Thoracic aorta (tissue), 2 donors: ENCODE data around the gene LDLRAP1. TPM values are rescaled to one million over a fixed set of nuclear protein-coding genes. Genes with fewer than 3 reads are reported as not detected.

Experiments
- ATAC-seq: fragments of 150-250 bp; one replicate; pipeline ENCODE4 v1.8.0; 2017; ENCODE audit warnings: low read depth; ENCODE audit not compliant: insufficient number of reproducible peaks, low FRiP score
- DNase-seq: peaks from one replicate; pipeline ENCODE4 v3.0.0-alpha.2; 2020; ENCODE audit warnings: low spot score
- H3K27ac ChIP-seq, 2 donors: fragments of 200-600 bp; sonication (generic); 1 replicate in 1 of 2; 2 replicates in 1 of 2; pipeline ENCODE4 v1.5.1; 2016; ENCODE audit warnings: mild to moderate bottlenecking in 2 of 2, moderate library complexity in 2 of 2
- H3K27me3 ChIP-seq: fragments of 200-600 bp; sonication (generic); replicated peaks from 2 replicates; pipeline ENCODE4 v1.6.0; 2016; ENCODE audit warnings: mild to moderate bottlenecking; ENCODE audit not compliant: insufficient read depth
- H3K36me3 ChIP-seq: fragments of 200-600 bp; sonication (generic); one replicate; pipeline ENCODE4 v1.5.1; 2016
- H3K4me1 ChIP-seq, 2 donors: fragments of 200-600 bp; sonication (generic); 1 replicate in 1 of 2; 2 replicates in 1 of 2; pipeline versions ENCODE4 v1.5.1 to v1.6.0; 2016; ENCODE audit warnings: low read depth in 2 of 2, mild to moderate bottlenecking in 1 of 2; ENCODE audit not compliant: control insufficient read depth in 1 of 2
- H3K4me3 ChIP-seq: fragments of 200-600 bp; sonication (generic); 2 replicates; pipeline ENCODE4 v1.5.1; 2016; ENCODE audit warnings: mild to moderate bottlenecking
- H3K9me3 ChIP-seq: fragments of 200-600 bp; sonication (generic); 2 replicates; pipeline ENCODE4 v1.5.1; 2016
- CTCF ChIP-seq: fragments of 200-600 bp; sonication (generic); IDR thresholded peaks from one replicate; pipeline ENCODE4 v1.5.1; 2019; ENCODE audit warnings: antibody characterized with exemption
- total RNA-seq, 2 donors: library from RNA; depleted of rRNA; stranded (reverse); fragments of >200 nt; gene quantifications; one replicate each; pipeline versions ENCODE4 v1.1.0 to v1.2.3, GENCODE V29; 2016

Gene LDLRAP1
- total RNA-seq, 2 donors from 2014 or later: 35.2 to 55.2 TPM

DNA sequence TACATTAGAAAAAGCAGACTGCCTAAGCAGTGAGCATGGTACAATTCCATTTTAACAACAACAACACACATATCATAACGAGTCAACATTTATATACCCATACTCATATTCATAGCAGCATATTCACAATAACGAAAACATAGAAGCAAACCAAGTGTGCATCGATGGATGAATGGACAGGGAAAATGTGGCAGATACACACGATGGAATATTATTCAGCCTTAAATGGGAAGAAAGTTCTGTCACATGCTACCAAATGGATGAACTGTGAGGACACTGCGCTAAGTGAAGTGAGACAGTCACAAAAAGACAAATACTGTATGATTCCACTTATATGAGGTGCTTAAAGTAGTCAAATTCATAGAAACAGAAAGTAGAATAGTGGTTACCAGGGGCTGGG is 63.7 kb downstream of the LDLRAP1 start:
- ATAC-seq (no peak), DNase-seq (no peak)
- Histone ChIP-seq H3K27ac (no peak overlapping the region), H3K4me3 (no peak overlapping the region), H3K27me3 (no peaks in the 10 kb centered on the region), H3K36me3 (no peaks in the 10 kb centered on the region), H3K9me3 (no peaks in the 10 kb centered on the region), H3K4me1 (peaks cover 0 to 3% of the 10 kb centered on the region in 2 donors)
- no peak for TF ChIP-seq CTCF

DNA sequence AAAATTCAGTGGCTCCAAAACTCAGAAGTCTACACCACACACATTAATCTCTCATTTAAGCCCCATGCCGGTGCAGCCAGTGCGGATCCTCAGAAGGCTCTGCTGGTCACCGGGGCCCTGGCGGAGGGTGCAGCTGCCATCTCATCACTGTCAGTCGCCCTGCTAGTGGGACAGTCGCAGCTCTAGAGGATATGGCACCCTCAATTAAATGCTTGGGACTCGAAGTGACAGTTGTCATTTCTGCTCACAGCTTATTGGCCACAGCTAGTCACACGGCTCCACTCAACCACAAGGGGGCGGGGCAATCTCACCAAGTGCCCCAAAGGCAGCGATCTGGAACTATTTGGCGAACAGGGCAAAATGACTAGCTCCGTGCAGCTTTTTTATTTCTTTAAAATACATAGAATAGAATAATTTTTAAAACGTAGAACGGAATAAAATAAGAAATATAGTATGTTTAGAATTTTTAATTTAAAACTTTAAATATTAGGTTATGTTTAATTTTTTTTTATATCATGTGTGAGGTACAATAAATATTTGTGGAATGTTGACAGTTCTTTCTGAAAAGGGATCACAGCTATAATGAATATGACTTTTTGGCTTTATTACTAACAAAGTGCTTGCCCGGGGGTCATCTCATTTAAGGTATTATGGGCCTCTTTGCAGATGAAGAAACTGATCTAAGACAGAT is 65.2 kb downstream of the LDLRAP1 start:
- H3K9me3 ChIP-seq: no peaks in the 10 kb centered on the region
- no peaks in the 10 kb centered on the region for H3K27me3 ChIP-seq
- H3K4me3 ChIP-seq: peak overlapping the region; percentile 63
- H3K4me1 ChIP-seq: peaks cover 0 to 3% of the 10 kb centered on the region in 2 donors
- no peaks in the 10 kb centered on the region for H3K36me3 ChIP-seq
- TF ChIP-seq CTCF: peak; percentile 70
- H3K27ac ChIP-seq: no peak overlapping the region
- ATAC-seq (no peak), DNase-seq (peak; percentile 58)

GRCh38 chr1:25609921-25610320 is 66.5 kb downstream of the LDLRAP1 start:
- H3K27me3 ChIP-seq: no peaks in the 10 kb centered on the region
- DNase-seq (no peak), ATAC-seq (no peak)
- H3K4me3 ChIP-seq: no peak overlapping the region
- TF ChIP-seq CTCF: no peak
- no peak overlapping the region for H3K27ac ChIP-seq
- H3K36me3 ChIP-seq: no peaks in the 10 kb centered on the region
- H3K4me1 ChIP-seq: peaks cover 0 to 3% of the 10 kb centered on the region in 2 donors
- H3K9me3 ChIP-seq: no peaks in the 10 kb centered on the region

GRCh38 chr1:25610822-25611630 is 67.6 kb downstream of the LDLRAP1 start:
- Histone ChIP-seq H3K4me3 (no peak overlapping the region), H3K4me1 (peaks cover 0 to 13% of the 10 kb centered on the region in 2 donors), H3K36me3 (no peaks in the 10 kb centered on the region), H3K27me3 (no peaks in the 10 kb centered on the region), H3K27ac (no peak overlapping the region), H3K9me3 (no peaks in the 10 kb centered on the region)
- DNase-seq (no peak), ATAC-seq (no peak)
- no peak for TF ChIP-seq CTCF

GRCh38 chr1:25611843-25612242 is 68.4 kb downstream of the LDLRAP1 start:
- no peak for ATAC-seq
- Histone ChIP-seq H3K4me3 (no peak overlapping the region), H3K9me3 (no peaks in the 10 kb centered on the region), H3K27me3 (no peaks in the 10 kb centered on the region), H3K27ac (no peak overlapping the region), H3K36me3 (no peaks in the 10 kb centered on the region), H3K4me1 (peaks cover 0 to 13% of the 10 kb centered on the region in 2 donors)
- no peak for TF ChIP-seq CTCF
- DNase-seq: no peak
